Brain microvascular endothelial cell (primary cell): ENCODE measurements around the gene KRTAP10-2.

Source experiments
- DNase-seq: peaks from one replicate; pipeline ENCODE4 v3.0.0-alpha.2; 2020
- H3K27ac ChIP-seq: fragments of 250-450 bp; sonication (Bioruptor Pico); 2 replicates; pipeline ENCODE4 v1.5.1; 2020; ENCODE audit warnings: mild to moderate bottlenecking, moderate library complexity
- H3K27me3 ChIP-seq: fragments of 250-450 bp; sonication (Bioruptor Pico); replicated peaks from 2 replicates; pipeline ENCODE4 v1.5.1; 2020; ENCODE audit warnings: mild to moderate bottlenecking
- H3K36me3 ChIP-seq: fragments of 250-450 bp; sonication (Bioruptor Pico); replicated peaks from 2 replicates; pipeline ENCODE4 v1.5.1; 2020; ENCODE audit warnings: mild to moderate bottlenecking
- H3K4me3 ChIP-seq: 2 replicates; pipeline ENCODE4 v1.5.1; 2011; ENCODE audit warnings: low read depth, mild to moderate bottlenecking, control low read depth, low read length, moderate library complexity
- CTCF ChIP-seq: IDR thresholded peaks from 2 replicates; pipeline ENCODE4 v1.5.1; 2011; ENCODE audit warnings: low read depth, mild to moderate bottlenecking, moderate library complexity, low read length, control low read depth, inconsistent platforms; ENCODE audit errors: missing control alignments
- in situ Hi-C: cut with HindIII; loops from 2 replicates; pipeline ENCODE4 v1.10.0; 2017; ENCODE audit warnings: low sequenced_read_pairs, low pct_ligation_motif_present

The KRTAP10-2 gene

GRCh38 chr21:44572959-44573583 is 21.8 kb upstream of the KRTAP10-2 start:
- Histone ChIP-seq H3K27ac (no peak overlapping the region), H3K4me3 (no peak overlapping the region), H3K27me3 (no peaks in the 10 kb centered on the region), H3K36me3 (no peaks in the 10 kb centered on the region)
- TF ChIP-seq CTCF, result no peak
- DNase-seq, result peak; percentile 39
- in situ Hi-C loops, result no loop called here

GRCh38 chr21:44571844-44572782 is 20.8 kb upstream of the KRTAP10-2 start:
- H3K36me3 ChIP-seq, result no peaks in the 10 kb centered on the region
- H3K27me3 ChIP-seq, result no peaks in the 10 kb centered on the region
- no peak overlapping the region for H3K27ac ChIP-seq
- TF ChIP-seq CTCF, result no peak
- in situ Hi-C loops, result no loop called here
- H3K4me3 ChIP-seq, result no peak overlapping the region
- DNase-seq, result no peak

GRCh38 chr21:44571296-44571695 is 20.0 kb upstream of the KRTAP10-2 start:
- Histone ChIP-seq H3K36me3 (no peaks in the 10 kb centered on the region), H3K4me3 (no peak overlapping the region), H3K27me3 (no peaks in the 10 kb centered on the region), H3K27ac (no peak overlapping the region)
- TF ChIP-seq CTCF, result no peak
- DNase-seq, result no peak
- in situ Hi-C loops, result no loop called here

GRCh38 chr21:44569861-44570517 is 18.7 kb upstream of the KRTAP10-2 start:
- DNase-seq, result no peak
- H3K36me3 ChIP-seq, result no peaks in the 10 kb centered on the region
- no peak overlapping the region for H3K27ac ChIP-seq
- H3K4me3 ChIP-seq, result no peak overlapping the region
- in situ Hi-C loops, result no loop called here
- no peak for TF ChIP-seq CTCF
- H3K27me3 ChIP-seq, result no peaks in the 10 kb centered on the region

- no peak for TF ChIP-seq CTCF
- in situ Hi-C loops, result no loop called here
- Histone ChIP-seq H3K36me3 (no peaks in the 10 kb centered on the region), H3K27ac (no peak overlapping the region), H3K4me3 (no peak overlapping the region), H3K27me3 (no peaks in the 10 kb centered on the region)
- no peak for DNase-seq
These were observed 17.6 kb upstream of the KRTAP10-2 start for GRCh38 chr21:44568667-44569556.
